ENCODE measurements around the gene JARID2. TPM values are rescaled to one million over a fixed set of nuclear protein-coding genes. Genes with fewer than 3 reads are reported as not detected.

The JARID2 gene
- total RNA-seq, 2 experiments from 2014 or later: 30.0 to 42.4 TPM

DNA sequence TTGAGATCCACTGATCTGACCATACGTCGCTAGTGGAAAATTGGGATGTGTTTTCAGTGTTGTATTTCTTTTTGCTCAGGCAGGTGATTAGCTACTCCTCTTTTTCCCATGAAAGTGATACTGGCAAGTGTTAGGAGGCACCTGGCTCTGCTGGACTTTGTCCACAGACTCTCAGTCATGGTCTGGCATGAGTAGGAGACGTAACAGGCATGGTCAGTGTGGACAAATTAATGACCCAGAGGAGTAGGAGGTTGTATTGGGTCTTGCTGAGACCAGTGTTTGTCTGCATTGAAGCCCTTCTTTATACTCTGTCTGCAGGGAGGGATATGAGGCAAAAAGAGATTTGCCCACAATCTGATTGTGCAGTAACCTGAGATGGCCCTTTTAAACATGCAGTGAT, 238.3 kb downstream of the JARID2 start:
- Mint-ChIP-seq H3K27ac (no peak overlapping the region), H3K27me3 (no peaks in the 10 kb centered on the region), H3K4me1 (peaks cover 6% of the 10 kb centered on the region), H3K4me3 (no peak overlapping the region), H3K9me3 (ENCODE audit: low read depth) (no peaks in the 10 kb centered on the region), H3K36me3 (peaks cover 13% of the 10 kb centered on the region)
- DNase-seq: no peak
- ATAC-seq: no peak
- CTCF ChIA-PET: no interaction called here

GRCh38 chr6:15484821-15485220, 239.0 kb downstream of the JARID2 start:
- DNase-seq: no peak
- CTCF ChIA-PET: interaction anchor here (1.1 kb wide), 1 partner anchor 765 kb away, joined by 3 read pairs; no protein-coding TSS in a partner anchor
- Mint-ChIP-seq H3K9me3 (ENCODE audit: low read depth) (no peaks in the 10 kb centered on the region), H3K4me3 (no peak overlapping the region), H3K4me1 (peaks cover 10% of the 10 kb centered on the region), H3K27ac (no peak overlapping the region), H3K27me3 (no peaks in the 10 kb centered on the region), H3K36me3 (peaks cover 15% of the 10 kb centered on the region)
- ATAC-seq: no peak

DNA sequence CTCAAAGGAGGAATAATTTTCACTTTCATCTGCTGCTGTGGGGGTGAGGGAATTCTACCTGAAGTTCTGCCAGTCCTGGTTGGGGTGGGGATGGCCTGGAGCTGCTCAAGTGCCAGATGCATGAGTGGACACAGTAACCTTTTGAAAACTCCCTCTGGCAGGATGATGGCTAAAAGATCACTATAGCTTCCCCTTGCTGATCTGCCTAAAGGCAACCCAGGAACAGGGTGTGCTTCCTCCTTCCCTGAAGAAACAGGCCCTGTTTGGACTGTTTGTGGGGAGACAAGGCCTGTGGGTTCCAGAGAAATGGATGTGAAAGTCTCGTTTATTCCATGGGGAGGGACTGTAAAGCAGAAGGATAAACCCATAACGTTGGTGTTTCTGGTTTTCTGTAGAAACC, 240.1 kb downstream of the JARID2 start:
- CTCF ChIA-PET: no interaction called here
- Mint-ChIP-seq H3K4me3 (no peak overlapping the region), H3K36me3 (peaks cover 15% of the 10 kb centered on the region), H3K9me3 (ENCODE audit: low read depth) (no peaks in the 10 kb centered on the region), H3K4me1 (peaks cover 20% of the 10 kb centered on the region), H3K27me3 (no peaks in the 10 kb centered on the region), H3K27ac (no peak overlapping the region)
- ATAC-seq (no peak), DNase-seq (no peak)

DNA sequence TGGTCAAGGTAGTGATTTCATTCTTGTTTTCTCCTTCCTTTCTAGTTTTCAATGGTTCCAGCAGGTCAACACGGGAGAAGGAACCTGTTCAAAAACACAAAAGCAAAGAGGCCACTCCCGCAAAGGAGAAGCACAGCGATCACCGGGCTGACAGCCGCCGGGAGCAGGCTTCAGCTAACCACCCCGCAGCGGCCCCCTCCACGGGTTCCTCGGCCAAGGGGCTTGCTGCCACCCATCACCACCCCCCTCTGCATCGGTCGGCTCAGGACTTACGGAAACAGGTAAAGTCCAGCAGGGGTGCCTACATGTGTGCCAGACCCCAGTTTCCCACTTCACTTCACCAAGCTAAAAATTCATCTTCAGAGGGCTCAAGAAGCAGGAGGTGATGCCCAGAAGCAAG, 241.4 kb downstream of the JARID2 start:
- CTCF ChIA-PET: no interaction called here
- no peak overlapping the region for H3K27ac Mint-ChIP-seq
- H3K27me3 Mint-ChIP-seq: no peaks in the 10 kb centered on the region
- peaks cover 15% of the 10 kb centered on the region for H3K36me3 Mint-ChIP-seq
- no peak for DNase-seq
- H3K4me1 Mint-ChIP-seq: peaks cover 26% of the 10 kb centered on the region
- no peak overlapping the region for H3K4me3 Mint-ChIP-seq
- no peak for ATAC-seq
- no peaks in the 10 kb centered on the region for H3K9me3 Mint-ChIP-seq (ENCODE audit: low read depth)

DNA sequence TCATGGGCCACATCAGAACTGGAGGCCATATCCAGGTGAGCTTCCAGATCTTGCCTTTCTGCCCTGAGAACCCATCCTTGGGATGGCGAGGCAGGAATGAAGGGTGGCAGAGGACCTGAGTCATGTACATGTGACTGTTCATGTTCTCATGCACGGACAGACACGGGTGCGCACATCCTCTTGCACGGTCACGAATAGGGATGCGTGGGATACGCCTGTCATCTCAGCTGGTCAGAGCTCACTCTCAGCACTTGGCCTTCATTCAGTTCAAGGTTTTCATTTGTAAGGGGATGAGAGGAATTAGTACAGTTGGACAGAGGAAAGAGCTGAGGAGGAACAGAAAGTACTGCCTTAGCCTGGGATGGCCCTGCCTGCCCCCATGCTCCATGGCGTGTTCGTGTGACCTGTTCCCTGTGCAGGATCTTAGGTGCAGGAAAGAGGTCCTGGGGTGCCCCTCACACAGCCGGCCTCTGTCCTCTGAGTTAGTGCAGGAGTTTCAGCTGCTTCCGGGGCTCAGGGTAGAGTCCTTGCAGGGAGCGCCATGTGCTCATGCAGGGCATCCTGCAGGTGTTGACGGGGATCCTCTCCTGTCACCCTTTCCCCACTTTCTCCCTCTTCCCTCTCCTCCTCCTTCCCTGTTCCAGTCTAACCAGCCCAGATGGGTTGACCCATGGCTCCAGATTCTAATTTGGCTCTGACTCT, 243.5 kb downstream of the JARID2 start:
- CTCF ChIA-PET: interaction anchor here (1.0 to 1.6 kb wide), 3 partner anchors 12 to 134 kb away, joined by 3 to 4 read pairs (median 3); no protein-coding TSS in a partner anchor
- Mint-ChIP-seq H3K4me3 (no peak overlapping the region), H3K9me3 (ENCODE audit: low read depth) (no peaks in the 10 kb centered on the region), H3K36me3 (peaks cover 15% of the 10 kb centered on the region), H3K27me3 (no peaks in the 10 kb centered on the region), H3K4me1 (peaks cover 33% of the 10 kb centered on the region), H3K27ac (peak overlapping the region; percentile 37)
- DNase-seq (no peak), ATAC-seq (no peak)

- DNase-seq (no peak), ATAC-seq (no peak)
- peaks cover 33% of the 10 kb centered on the region for H3K4me1 Mint-ChIP-seq
- no peaks in the 10 kb centered on the region for H3K27me3 Mint-ChIP-seq
- peak overlapping the region; percentile 17 for H3K27ac Mint-ChIP-seq
- no peaks in the 10 kb centered on the region for H3K9me3 Mint-ChIP-seq (ENCODE audit: low read depth)
- no peak overlapping the region for H3K4me3 Mint-ChIP-seq
- CTCF ChIA-PET: interaction anchor here (0.6 to 1.6 kb wide), 8 partner anchors 9 to 467 kb away, joined by 3 to 6 read pairs (median 4); partner anchors contain the start of gene JARID2
- peaks cover 19% of the 10 kb centered on the region for H3K36me3 Mint-ChIP-seq
Observed at GRCh38 chr6:15490242-15491100, 244.6 kb downstream of the JARID2 start.

- DNase-seq: peak; percentile 79
- H3K9me3 Mint-ChIP-seq (ENCODE audit: low read depth): no peaks in the 10 kb centered on the region
- no peak overlapping the region for H3K4me3 Mint-ChIP-seq
- peak overlapping the region; percentile 52 for H3K27ac Mint-ChIP-seq
- CTCF ChIA-PET: interaction anchor here (1.0 to 1.6 kb wide), 5 partner anchors 10 to 246 kb away, joined by 3 to 6 read pairs (median 4); partner anchors contain the start of gene JARID2
- peaks cover 26% of the 10 kb centered on the region for H3K36me3 Mint-ChIP-seq
- ATAC-seq: peak; percentile 79
- peaks cover 33% of the 10 kb centered on the region for H3K4me1 Mint-ChIP-seq
- no peaks in the 10 kb centered on the region for H3K27me3 Mint-ChIP-seq
Observed at GRCh38 chr6:15491255-15491985, 245.6 kb downstream of the JARID2 start.

DNA sequence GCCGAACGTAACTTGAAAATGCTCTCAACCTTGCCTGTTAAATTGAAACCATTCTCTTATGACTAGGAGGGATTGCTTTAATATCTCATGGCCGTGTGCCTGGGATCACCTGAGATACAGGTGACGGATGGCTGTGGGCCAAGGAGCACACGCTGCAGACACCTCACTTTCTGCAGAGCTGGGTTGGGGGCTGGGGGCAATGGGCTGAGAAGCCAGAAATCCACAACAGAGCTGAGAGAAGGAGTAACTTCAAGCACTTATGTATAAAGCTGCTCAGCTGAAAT, 246.1 kb downstream of the JARID2 start:
- H3K36me3 Mint-ChIP-seq: peaks cover 24% of the 10 kb centered on the region
- H3K9me3 Mint-ChIP-seq (ENCODE audit: low read depth): no peaks in the 10 kb centered on the region
- H3K4me1 Mint-ChIP-seq: peaks cover 33% of the 10 kb centered on the region
- no peaks in the 10 kb centered on the region for H3K27me3 Mint-ChIP-seq
- H3K4me3 Mint-ChIP-seq: no peak overlapping the region
- ATAC-seq (peak; percentile 7), DNase-seq (no peak)
- peak overlapping the region; percentile 52 for H3K27ac Mint-ChIP-seq
- CTCF ChIA-PET: interaction anchor here (1.4 kb wide), 1 partner anchor 131 kb away, joined by 4 read pairs; no protein-coding TSS in a partner anchor

DNA sequence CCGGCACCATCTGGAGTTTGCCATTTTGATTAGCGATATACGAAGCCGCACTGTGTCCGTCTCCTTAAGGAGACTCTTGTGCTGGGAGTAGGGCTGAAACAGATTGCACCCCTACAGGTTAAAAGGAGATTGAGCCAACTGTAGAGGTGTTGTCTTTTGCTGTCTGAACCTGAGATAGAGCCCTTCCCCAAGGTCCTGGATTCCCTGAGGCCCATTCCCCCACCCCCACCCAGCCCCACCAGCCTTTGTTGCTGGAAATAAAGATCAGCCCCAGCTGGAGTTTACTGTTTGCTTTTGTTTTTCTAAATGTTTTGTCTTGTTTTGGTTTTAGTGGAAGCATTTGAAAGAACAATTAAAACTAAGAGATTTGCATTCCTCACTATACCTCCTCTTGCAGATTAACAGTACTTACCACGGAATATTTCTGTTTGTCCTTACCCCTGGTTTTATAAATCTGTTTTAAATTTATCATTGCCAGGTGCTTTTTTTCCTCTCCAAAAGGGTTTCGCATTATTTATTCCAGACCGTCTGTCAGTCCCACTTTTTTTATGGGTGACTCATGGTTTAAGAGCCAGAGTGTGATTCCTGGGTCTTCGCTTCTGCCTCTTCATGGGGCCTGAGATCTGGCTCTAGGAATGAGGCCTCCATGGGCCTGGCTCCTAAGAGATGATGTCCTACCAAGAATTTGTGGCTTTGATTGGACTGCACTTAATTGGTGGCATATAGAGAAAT, 247.7 kb downstream of the JARID2 start:
- CTCF ChIA-PET: no interaction called here
- no peaks in the 10 kb centered on the region for H3K27me3 Mint-ChIP-seq
- no peak for ATAC-seq

DNA sequence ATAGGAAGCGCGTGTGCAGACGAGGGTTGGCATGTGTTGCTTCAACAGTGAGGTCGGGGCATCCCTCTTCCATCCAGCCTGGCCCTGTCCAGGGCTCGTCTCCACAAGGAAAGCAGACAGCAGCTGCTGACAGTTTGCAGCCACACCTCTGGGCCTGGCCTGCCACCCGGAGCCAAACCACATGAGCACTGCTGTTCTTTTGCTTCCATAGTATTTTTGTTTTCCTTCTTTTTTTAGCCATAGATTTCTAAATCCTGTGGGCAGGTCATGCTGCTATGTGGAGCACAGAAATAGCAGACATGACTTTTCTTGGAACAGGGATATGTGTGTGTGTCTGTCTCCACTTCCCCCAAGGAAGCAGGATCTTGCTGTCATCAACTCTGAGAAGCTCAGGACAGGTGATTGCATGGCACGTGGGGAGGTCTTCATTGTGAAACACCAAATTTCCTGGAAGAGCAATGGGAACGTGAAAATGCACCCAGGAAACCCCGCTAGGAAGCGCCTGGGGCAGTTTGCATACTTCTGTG, 249.6 kb downstream of the JARID2 start:
- no peak for DNase-seq
- H3K27ac Mint-ChIP-seq: peak overlapping the region; percentile 23
- no peaks in the 10 kb centered on the region for H3K9me3 Mint-ChIP-seq (ENCODE audit: low read depth)
- H3K36me3 Mint-ChIP-seq: peaks cover 13% of the 10 kb centered on the region
- no peak for ATAC-seq
- H3K27me3 Mint-ChIP-seq: no peaks in the 10 kb centered on the region
- no peak overlapping the region for H3K4me3 Mint-ChIP-seq
- CTCF ChIA-PET: no interaction called here
- peaks cover 23% of the 10 kb centered on the region for H3K4me1 Mint-ChIP-seq

More for the DNA sequence above, 247.7 kb downstream of the JARID2 start:
- no peaks in the 10 kb centered on the region for H3K9me3 Mint-ChIP-seq (ENCODE audit: low read depth)
- H3K27ac Mint-ChIP-seq: no peak overlapping the region
- peaks cover 15% of the 10 kb centered on the region for H3K36me3 Mint-ChIP-seq
- no peak for DNase-seq
- no peak overlapping the region for H3K4me3 Mint-ChIP-seq
- H3K4me1 Mint-ChIP-seq: peaks cover 33% of the 10 kb centered on the region

DNA sequence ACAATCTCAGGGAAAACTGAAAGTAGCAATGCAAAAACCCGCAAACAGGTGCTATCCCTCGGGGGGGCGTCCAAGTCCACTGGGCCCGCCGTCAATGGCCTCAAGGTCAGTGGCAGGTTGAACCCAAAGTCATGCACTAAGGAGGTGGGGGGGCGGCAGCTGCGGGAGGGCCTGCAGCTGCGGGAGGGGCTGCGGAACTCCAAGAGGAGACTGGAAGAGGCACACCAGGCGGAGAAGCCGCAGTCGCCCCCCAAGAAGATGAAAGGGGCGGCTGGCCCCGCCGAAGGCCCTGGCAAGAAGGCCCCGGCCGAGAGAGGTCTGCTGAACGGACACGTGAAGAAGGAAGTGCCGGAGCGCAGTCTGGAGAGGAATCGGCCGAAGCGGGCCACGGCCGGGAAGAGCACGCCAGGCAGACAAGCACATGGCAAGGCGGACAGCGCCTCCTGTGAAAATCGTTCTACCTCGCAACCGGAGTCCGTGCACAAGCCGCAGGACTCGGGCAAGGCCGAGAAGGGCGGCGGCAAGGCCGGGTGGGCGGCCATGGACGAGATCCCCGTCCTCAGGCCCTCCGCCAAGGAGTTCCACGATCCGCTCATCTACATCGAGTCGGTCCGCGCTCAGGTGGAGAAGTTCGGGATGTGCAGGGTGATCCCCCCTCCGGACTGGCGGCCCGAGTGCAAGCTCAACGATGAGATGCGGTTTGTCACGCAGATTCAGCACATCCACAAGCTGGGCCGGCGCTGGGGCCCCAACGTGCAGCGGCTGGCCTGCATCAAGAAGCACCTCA, 250.7 kb downstream of the JARID2 start:
- H3K4me3 Mint-ChIP-seq: no peak overlapping the region
- no peaks in the 10 kb centered on the region for H3K27me3 Mint-ChIP-seq
- DNase-seq (no peak), ATAC-seq (no peak)
- peaks cover 14% of the 10 kb centered on the region for H3K4me1 Mint-ChIP-seq
- no peaks in the 10 kb centered on the region for H3K9me3 Mint-ChIP-seq (ENCODE audit: low read depth)
- peaks cover 13% of the 10 kb centered on the region for H3K36me3 Mint-ChIP-seq
- CTCF ChIA-PET: no interaction called here
- H3K27ac Mint-ChIP-seq: no peak overlapping the region

GRCh38 chr6:15498640-15499039, 252.8 kb downstream of the JARID2 start:
- Mint-ChIP-seq H3K27me3 (no peaks in the 10 kb centered on the region), H3K4me1 (no peaks in the 10 kb centered on the region), H3K4me3 (no peak overlapping the region), H3K36me3 (peaks cover 13% of the 10 kb centered on the region), H3K9me3 (ENCODE audit: low read depth) (no peaks in the 10 kb centered on the region), H3K27ac (no peak overlapping the region)
- CTCF ChIA-PET: no interaction called here
- no peak for ATAC-seq
- DNase-seq: no peak
